ENCODE results near the gene ACY1.
"Not testable (repeated sequence)": the region's sequence is repeated elsewhere in the genome, so short reads cannot be mapped to it uniquely, and the experiment has no call there.

Gene ACY1

DNA sequence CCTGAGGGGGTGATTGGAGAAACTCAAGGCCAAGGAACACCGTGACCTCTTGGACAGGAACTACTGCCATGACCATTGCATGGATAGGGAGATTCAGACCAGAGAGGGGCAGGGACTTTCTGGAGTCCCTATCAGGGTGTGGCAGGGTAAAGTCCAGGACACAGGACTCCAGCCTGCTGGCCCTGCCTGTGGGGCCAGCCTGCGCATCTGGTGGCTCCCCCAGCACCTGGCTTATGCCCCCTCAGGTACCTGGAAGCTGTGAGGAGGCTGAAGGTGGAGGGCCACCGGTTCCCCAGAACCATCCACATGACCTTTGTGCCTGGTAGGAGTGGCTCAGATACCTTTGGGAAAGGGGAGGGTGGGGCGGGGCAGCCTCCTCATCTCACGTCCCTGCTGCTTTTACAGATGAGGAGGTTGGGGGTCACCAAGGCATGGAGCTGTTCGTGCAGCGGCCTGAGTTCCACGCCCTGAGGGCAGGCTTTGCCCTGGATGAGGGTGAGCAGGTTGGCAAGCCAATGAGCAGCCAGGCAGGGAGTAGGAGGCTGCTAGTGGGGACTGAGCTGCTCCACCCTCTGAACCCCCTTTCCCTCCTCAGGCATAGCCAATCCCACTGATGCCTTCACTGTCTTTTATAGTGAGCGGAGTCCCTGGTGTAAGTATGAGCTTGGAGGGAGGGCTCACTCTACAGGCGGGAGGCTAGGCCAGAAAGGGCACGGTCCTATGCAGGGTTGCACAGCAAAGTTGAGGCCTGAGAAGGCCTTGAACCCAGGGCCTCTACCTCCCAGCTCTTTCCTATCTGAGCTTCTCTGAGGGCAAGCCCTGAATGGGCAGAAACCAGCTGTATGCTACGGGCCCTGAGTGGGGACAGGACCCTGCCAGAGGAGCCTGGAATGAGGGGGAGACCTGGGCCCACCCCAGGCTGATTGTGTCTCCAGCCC lies 2.9 kb downstream of the ACY1 start:
- DNase-seq, result no peak

GRCh38 chr3:51987568-51987967 lies 4.2 kb downstream of the ACY1 start:
- no peak for DNase-seq

DNA sequence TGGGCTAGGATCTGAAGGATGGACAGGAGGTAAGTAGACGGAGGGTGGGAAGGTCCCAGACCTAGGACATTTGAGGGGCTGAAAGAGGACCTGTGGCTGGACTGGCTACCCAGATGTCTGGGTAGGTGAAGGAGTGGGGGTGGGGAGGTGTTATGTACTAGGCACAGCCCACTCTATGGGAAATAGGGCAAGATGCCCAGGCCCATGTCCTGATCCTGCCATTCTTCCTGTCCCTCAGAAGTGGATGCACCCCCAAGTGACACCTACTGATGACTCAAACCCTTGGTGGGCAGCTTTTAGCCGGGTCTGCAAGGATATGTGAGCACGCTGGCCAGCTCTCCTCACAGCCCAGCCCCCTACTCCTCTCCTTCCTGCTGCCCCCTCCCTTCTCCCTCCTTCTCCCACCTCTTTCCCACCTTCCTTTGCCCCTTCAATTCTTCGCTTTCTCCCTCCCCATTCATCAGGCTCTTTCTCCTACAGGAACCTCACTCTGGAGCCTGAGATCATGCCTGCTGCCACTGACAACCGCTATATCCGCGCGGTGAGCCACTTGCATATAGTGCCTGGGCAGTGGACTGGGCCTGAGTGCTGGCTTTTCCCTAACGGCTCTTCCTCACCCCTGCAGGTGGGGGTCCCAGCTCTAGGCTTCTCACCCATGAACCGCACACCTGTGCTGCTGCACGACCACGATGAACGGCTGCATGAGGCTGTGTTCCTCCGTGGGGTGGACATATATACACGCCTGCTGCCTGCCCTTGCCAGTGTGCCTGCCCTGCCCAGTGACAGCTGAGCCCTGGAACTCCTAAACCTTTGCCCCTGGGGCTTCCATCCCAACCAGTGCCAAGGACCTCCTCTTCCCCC lies 5.2 kb downstream of the ACY1 start:
- no peak for DNase-seq

GRCh38 chr3:51990501-51990971 lies 7.2 kb downstream of the ACY1 start:
- not testable (repeated sequence) for DNase-seq

DNA sequence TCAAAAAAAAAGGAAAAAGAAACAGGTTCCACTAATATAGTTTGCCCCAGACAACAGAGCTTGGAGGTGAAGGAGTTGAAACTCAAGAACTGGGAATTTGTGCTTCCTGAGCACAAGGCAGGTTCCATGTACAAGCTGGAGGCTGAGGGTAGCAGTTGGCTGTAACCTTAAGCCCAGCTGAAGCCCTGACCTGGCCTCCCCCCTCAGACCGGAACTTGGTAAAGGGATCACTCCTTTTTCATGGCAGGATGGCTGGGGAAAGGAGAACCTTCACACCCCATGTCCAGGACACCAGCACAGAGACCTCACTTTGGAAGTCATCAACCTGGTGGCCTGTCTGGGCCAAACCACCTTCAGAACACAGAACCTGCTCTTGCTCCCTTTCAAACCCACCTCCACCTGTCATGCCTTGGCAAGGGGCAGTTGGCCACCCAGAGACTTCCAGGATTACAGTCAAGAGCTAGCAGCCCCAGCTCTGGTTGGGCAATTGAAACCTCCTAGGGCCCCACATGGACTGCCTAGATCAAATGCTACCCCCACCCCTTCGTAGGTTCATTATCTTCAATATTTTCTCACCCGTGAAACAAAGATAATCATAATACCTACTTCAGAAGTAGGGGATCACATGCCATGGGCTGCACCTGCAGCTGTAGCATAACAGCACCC lies 8.8 kb downstream of the ACY1 start:
- DNase-seq, result no peak

- DNase-seq, result not testable (repeated sequence)
Measured at GRCh38 chr3:51993657-51994056, 10.3 kb downstream of the ACY1 start.

DNA sequence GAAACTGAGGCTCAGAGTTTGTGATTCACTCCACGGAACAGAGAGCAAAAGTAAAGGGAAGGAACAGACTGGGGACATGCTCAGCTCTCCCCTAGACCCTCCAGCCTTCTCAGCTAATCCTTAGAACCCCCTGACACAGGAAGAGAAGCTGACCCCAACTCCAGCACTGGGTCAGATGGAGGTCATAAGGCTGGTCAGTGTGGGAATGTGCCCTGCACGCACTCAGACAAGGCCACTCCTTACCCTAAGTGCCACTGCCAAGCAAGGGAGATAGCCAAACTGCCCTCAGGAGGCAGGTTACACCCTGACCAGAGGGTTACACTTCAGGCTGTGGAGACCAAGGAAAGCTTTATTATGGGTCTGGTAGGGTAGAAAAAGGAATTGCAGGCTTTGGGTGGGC lies 11.2 kb downstream of the ACY1 start:
- DNase-seq, result no peak

- DNase-seq, result peak; percentile 91 to 94
Measured at GRCh38 chr3:51995346-51996163, 12.2 kb downstream of the ACY1 start, which contains the start of gene RPL29. Gene RPL29 (minus strand): TSS chr3:51995895. CDS start chr3:51995461, 434 bp downstream.

DNA sequence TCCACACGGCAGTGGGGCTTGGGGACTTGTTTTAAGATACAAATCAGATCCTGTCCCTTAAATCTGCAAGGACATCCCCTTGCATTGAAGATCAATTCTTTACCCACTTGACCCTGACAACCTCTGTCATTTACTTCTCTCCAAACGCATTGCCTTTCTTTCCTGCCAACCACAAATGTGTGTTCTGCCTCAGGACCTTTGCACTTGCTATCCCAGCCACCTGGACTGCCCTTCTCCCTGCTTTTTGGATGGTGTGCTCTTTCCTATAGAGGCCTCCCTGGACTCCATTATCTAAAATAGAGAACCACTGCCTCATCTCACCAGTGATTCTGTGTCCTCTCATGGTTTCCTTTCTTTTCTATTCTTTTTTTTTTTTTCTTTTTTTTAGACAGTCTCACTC lies 13.8 kb downstream of the ACY1 start:
- no peak for DNase-seq

DNA sequence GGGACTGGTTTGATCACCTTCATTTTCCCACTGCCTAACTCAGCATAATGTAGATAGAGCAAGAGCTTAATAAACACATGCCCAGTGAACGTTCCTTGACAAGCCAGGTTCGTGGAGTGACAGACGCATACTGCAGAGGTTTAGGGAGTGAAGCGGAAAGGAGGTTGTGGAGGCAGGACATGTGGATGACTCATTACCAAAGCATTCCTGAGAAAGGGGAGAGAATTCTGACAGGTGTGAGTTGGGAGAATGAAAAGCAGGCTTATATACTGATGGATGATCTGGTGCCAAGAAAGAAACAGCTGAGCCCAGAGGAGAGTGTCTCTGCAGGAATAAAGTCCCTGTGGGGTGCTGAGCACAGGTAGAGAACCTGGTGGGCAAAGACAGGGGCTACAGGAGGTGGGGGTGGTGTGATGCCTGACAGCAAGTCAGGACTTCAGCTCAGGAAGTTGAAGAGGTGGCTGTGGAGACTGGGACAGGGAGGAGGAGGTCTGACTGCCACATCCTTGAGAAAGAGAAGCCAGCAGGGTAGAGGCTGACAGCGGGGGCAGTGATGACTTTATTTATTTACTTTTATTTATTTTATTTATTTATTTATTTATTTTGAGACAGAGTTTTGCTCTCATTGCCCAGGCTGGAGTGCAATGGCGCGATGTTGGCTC lies 14.7 kb downstream of the ACY1 start:
- DNase-seq, result no peak

GRCh38 chr3:51998774-51999173 lies 15.4 kb downstream of the ACY1 start:
- no peak for DNase-seq

DNA sequence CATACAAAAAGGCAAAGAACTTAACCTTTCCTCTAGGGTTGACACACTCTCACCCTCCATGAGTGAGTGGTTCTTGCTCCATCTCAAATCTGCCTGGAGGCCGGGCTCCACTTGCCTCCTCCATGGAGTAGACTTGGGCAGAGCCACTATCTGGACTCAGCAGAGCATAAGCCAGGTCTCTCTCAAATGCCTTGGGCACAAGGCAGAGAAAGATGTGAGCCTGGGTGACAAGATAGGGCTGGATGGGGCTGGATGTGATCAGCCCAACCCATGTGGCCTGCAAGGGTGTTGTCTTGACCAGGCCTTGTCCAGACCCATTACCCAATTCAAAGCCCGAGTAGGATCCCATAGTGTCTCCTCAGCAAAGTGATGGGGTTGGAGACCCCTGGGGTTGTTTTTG lies 16.5 kb downstream of the ACY1 start:
- no peak for DNase-seq

DNA sequence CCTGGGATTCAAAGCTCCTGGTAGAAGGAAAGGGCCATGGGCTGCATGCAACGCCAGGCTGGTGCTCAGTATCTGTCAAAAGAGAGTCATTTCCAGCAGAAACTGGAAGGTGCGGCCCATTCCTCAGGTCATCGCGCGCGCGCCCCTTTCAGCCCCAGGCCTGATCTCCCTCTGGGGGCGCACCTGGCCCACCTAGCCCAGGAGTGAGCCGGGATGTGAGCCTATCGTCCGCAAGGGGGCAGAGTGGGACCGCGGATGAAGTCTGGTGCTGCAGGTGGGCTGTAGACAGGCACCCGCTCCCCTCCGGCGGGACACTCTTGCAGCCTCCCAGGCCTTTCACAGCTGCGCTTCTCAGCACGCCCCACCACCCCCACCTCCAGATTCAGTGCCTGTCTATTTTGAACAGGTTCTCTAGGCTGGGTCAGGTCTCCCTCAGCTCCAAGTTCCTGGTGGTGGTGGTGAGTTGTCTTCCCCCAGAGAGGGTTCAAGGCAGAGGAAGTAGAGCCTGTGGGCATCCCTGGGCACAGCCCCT lies 18.2 kb downstream of the ACY1 start:
- DNase-seq, result peak; percentile 85 to 87

DNA sequence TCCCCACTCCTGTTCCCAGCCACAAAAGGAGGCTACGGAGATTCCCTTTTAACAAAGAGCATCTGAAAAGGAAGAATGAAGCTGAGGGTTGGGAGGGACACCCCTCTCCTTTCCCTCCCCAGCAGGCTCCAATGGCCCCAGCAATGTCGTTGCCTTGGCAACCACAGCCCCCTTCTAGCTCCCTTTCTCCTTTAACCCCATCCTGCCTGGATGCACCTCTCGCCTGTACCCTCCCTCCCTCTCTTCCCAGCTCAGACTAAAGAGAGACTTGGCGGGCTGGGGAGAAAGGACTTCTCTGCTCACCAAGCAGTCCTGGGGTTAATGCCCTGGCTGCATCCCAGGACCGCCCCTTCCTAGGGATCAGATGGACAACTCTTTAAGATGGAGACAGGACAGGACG lies 19.4 kb downstream of the ACY1 start:
- DNase-seq, result no peak

DNA sequence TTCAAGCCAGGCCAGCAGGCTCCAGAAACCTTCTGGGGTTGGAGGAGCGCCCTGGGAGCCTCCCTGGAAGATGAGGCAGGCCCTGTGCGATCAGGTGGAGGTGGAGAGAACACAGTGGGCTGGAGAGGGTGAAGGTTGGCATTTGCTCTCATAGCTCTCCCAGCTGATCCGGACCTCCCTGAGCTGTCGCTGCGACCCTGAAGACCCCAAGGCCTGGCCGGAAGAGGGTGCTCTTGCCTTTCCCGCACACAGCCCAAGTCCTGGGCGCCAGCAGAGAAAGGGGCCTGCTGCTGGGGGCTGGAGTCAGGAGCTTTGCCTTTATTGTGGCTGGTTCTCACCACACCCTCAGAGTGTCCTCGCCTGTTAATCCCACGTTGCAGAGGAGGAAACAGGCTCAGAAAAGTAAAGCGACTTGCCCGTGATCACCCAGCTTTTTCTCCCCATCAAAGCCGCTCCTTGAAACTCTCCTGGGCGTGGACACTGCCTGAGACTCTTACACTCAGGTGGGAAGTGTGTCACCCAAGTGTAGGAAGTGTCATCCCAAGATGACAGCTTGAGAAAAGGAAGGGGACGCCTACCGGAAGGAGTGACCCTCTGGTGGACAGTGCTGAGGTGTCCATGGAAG lies 20.9 kb downstream of the ACY1 start:
- no peak for DNase-seq

- DNase-seq, result no peak
Measured at GRCh38 chr3:52004906-52005395, 21.6 kb downstream of the ACY1 start.

DNA sequence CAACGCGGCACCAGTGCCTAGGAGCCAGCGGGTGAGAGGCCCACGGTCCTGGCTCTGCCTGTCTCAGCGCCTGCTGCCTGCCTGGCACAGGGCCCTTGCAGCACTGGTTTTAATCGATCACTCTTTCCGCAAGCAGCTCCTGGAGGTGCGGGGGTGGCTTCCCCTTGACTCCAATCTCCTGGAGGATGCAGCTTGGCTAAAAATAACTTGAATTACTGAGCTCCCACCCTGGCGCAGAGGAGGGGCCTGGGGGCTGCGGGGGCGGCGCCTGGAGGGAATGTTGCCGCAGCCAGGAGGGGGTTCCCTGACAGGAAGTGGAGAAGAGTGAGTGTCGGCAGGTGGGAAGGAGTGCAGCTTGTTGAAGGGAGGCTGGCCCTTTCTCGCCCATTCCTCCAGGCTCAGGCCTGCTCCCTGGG lies 22.2 kb downstream of the ACY1 start:
- no peak for DNase-seq

GRCh38 chr3:52006017-52006819 lies 22.9 kb downstream of the ACY1 start:
- no peak for DNase-seq

- no peak for DNase-seq
Measured at GRCh38 chr3:52006820-52007133, 23.4 kb downstream of the ACY1 start.

DNA sequence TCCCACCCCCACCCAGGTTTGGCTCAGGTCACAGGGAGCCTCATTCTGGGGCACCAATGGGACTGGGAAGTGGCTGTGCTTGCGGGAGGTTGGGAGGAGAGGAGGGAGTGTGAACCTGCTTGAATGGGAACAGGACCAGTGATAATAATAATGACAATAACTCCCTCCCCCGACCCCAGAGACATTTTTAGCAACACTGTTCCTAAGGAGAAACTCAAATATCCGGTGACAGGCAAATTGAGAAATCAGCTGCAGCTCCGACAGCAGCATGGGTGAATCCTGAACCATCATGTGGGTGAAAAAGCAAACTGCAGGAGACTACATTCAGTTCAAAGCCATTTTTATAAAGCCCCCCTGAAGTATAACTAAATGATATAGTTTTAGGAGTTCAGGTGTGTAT lies 24.0 kb downstream of the ACY1 start:
- DNase-seq, result no peak

Data from activated CD4-positive, alpha-beta T cell treated with anti-CD3 and anti-CD28 coated beads, Interleukin-2, amount 50 U/mL, for 48 hours (primary cell).